SK-N-SH treated with all-trans-retinoic acid at 6 μM for 48 hours (cell line): ENCODE data around the gene CTSH.

Source experiments
- CREB5 ChIP-seq: fragments of 250-450 bp; sonication (Bioruptor Pico); IDR thresholded peaks from 2 replicates; pipeline ENCODE4 v1.5.1; 2020; ENCODE audit warnings: low read depth, mild to moderate bottlenecking, moderate library complexity
- CSDC2 ChIP-seq: fragments of 250-450 bp; sonication (Bioruptor Pico); IDR thresholded peaks from 2 replicates; pipeline ENCODE4 v1.5.0; 2020; ENCODE audit warnings: mild to moderate bottlenecking, moderate library complexity
- GLIS3 ChIP-seq: fragments of 250-450 bp; sonication (Bioruptor Pico); IDR thresholded peaks from 2 replicates; pipeline ENCODE4 v1.5.0; 2020; ENCODE audit warnings: mild to moderate bottlenecking, moderate library complexity
- OSR1 ChIP-seq: fragments of 250-450 bp; sonication (Bioruptor Pico); IDR thresholded peaks from 2 replicates; pipeline ENCODE4 v1.8.0; 2022; ENCODE audit warnings: moderate library complexity, mild to moderate bottlenecking, inconsistent platforms
- RARB ChIP-seq: fragments of 250-450 bp; sonication (Bioruptor Pico); IDR thresholded peaks from 2 replicates; pipeline ENCODE4 v1.8.0; 2021; ENCODE audit warnings: mild to moderate bottlenecking, moderate library complexity
- TCF4 ChIP-seq: fragments of 250-450 bp; sonication (Bioruptor Pico); IDR thresholded peaks from 2 replicates; pipeline ENCODE4 v1.8.0; 2021; ENCODE audit warnings: mild to moderate bottlenecking, moderate library complexity, borderline replicate concordance
- TSHZ2 ChIP-seq: fragments of 250-450 bp; sonication (Bioruptor Pico); IDR thresholded peaks from 2 replicates; pipeline ENCODE4 v1.5.0; 2020; ENCODE audit warnings: mild to moderate bottlenecking, moderate library complexity

GRCh38 chr15:78880813-78881212 is 64.0 kb downstream of the CTSH start:
- TF ChIP-seq TSHZ2 (CRISPR knock-in tag) (no peak), RARB (CRISPR knock-in tag) (no peak), CSDC2 (CRISPR knock-in tag) (no peak), CREB5 (CRISPR knock-in tag) (no peak), GLIS3 (CRISPR knock-in tag) (no peak), TCF4 (CRISPR knock-in tag) (no peak), OSR1 (CRISPR knock-in tag) (no peak)
